BLaER1 treated with 17β-estradiol and CSF1 and Interleukin-3, amounts not matched to agents 10 nM and 100 nM (cell line): Measurements from ENCODE around the gene AOAH.

Experiments
- H3K27ac ChIP-seq, 11 experiments: shearing (Covaris generic); formaldehyde crosslinking; 2 replicates each; pipeline ENCODE4 v1.8.1; 2022
- H3K27me3 ChIP-seq, 11 experiments: shearing (Covaris generic); formaldehyde crosslinking; 2 replicates each; pipeline ENCODE4 v1.8.1; 2022
- H3K36me3 ChIP-seq, 11 experiments: shearing (Covaris generic); formaldehyde crosslinking; 2 replicates each; pipeline ENCODE4 v1.8.1; 2022
- H3K4me1 ChIP-seq, 10 experiments: shearing (Covaris generic); formaldehyde crosslinking; 2 replicates each; pipeline ENCODE4 v1.8.1; 2022
- H3K4me2 ChIP-seq, 11 experiments: shearing (Covaris generic); formaldehyde crosslinking; 2 replicates each; pipeline ENCODE4 v1.8.1; 2022
- H3K4me3 ChIP-seq, 10 experiments: shearing (Covaris generic); formaldehyde crosslinking; 2 replicates each; pipeline ENCODE4 v1.8.1; 2022
- H3K9ac ChIP-seq, 11 experiments: shearing (Covaris generic); formaldehyde crosslinking; 2 replicates each; pipeline ENCODE4 v1.8.1; 2022
- H3K9me3 ChIP-seq, 11 experiments: shearing (Covaris generic); formaldehyde crosslinking; replicated peaks in 1 of 11; 2 replicates each; pipeline ENCODE4 v1.8.1; 2022
- H4K20me1 ChIP-seq, 11 experiments: shearing (Covaris generic); formaldehyde crosslinking; 2 replicates each; pipeline ENCODE4 v1.8.1; 2022
- Cebpa-rat ChIP-seq, 11 experiments: shearing (Covaris generic); IDR thresholded peaks; 2 replicates each; pipeline ENCODE4 v1.8.1; 2022

The AOAH gene

DNA sequence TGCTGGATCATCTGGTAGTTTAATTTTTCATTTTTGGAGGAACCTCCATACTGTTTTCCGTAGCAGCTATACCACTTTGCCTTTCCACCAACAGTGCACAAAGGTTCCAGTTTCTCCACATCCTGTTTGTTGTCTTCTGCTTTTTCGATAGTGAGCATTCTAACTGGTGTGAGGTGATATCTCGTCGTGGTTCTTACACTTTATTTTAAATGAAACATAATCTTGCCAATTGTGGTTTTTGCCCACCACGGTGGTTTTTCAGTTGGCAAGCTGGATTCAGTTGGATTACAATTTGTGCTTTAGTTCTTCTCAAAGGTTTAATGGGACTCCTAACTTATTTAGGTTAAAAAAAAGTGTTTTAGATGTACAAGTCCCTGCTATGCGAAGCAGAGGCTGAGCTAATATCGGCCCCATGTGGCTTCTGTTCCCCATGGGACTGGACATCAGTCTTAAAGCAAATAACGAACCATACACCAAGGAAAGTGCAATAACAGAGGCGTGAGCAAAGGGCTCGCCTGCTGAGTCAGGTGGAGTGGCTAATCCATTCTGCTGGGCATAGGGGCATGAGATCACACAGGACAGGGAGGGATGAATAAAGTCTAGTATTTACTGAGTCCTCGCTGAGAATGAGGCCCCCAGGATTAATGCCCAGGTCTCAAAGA lies 153.6 kb downstream of the AOAH start:
- H3K27ac ChIP-seq = no peak overlapping the region
- peaks cover 0 to 7% (median 0%) of the 10 kb centered on the region in 11 experiments; a peak in 1 of 22 replicates for H3K9me3 ChIP-seq
- H3K4me3 ChIP-seq = no peak overlapping the region
- H3K4me1 ChIP-seq = peaks cover 0 to 12% (median 8%) of the 10 kb centered on the region in 10 experiments; a peak in 16 of 20 replicates
- no peaks in the 10 kb centered on the region for H3K27me3 ChIP-seq
- no peak for TF ChIP-seq Cebpa-rat (IDR thresholded peaks at IDR 0.05)
- peaks cover 0 to 49% (median 0%) of the 10 kb centered on the region in 11 experiments; a peak in 4 of 22 replicates for H3K36me3 ChIP-seq
- peaks cover 0 to 9% (median 0%) of the 10 kb centered on the region in 11 experiments; a peak in 1 of 22 replicates for H4K20me1 ChIP-seq
- H3K9ac ChIP-seq = no peak overlapping the region
- H3K4me2 ChIP-seq = peak overlapping the region in 10 of 11 experiments; percentile 0 to 64 (median 50); a peak in 16 of 22 replicates

DNA sequence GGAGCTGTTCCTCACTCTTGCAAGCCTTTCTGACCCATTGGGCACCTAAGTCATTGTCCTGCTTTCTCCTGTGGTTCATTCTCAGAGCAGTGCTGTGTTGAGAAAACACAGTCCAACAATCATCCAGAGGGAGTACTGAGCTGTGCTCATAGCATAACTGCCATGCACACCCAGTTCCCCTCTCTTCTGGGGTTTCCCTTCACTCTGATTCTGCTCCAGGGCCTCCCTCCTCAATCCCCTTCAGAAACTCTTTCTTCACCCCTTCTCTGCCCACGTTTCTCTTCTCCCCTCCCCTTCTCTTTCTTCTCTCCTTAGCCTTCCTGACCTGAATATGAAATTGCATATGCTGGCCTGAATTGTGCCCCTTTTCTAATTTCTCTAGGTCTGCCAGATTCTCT lies 155.8 kb downstream of the AOAH start:
- no peaks in the 10 kb centered on the region for H3K27me3 ChIP-seq
- no peak overlapping the region for H3K4me3 ChIP-seq
- H4K20me1 ChIP-seq = peaks cover 0 to 9% (median 0%) of the 10 kb centered on the region in 11 experiments; a peak in 1 of 22 replicates
- no peak overlapping the region for H3K9ac ChIP-seq
- H3K4me2 ChIP-seq = no peak overlapping the region
- peaks cover 0 to 33% (median 0%) of the 10 kb centered on the region in 11 experiments; a peak in 1 of 22 replicates for H3K36me3 ChIP-seq
- H3K27ac ChIP-seq = no peak overlapping the region
- H3K4me1 ChIP-seq = peaks cover 0 to 16% (median 10%) of the 10 kb centered on the region in 10 experiments; a peak in 16 of 20 replicates
- H3K9me3 ChIP-seq = no peaks in the 10 kb centered on the region
- no peak for TF ChIP-seq Cebpa-rat (IDR thresholded peaks at IDR 0.05)

DNA sequence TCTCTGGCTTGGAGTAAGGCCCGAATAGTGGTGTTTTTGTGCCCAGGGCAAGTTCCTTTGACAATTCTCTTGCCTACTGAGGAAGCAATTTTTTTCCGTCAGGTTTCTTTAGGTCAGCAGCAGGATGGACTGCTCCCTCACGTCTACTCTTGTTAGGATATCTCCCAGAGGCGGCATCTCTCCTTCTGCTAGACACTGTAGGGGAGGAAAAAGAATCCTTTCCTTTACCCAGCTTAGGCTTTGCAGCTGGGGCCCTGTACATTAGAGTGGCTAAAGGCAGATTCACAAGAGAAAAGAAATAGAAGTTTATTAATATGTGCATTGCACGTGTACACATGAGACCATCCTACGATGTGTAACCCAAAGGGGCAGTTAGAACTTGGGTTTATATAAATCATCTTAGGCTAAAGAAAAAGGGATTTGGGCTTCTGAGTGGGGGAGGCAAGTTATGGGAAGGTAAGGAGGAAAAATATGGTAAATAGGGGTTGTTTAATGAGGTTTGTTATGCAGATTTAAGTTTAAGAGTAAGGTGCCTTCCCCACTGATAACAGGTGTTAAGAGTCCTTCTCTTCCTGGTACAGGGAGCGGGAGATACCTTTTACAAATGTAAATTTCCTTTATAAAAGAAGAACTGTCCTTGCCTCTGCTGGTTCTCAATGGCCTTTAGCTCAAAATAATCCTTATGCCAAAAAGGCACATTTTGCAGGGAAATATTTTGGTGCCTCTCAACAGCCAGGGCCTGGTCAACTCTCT lies 156.4 kb downstream of the AOAH start:
- Histone ChIP-seq H3K4me3 (no peak overlapping the region), H3K36me3 (peaks cover 0 to 29% (median 0%) of the 10 kb centered on the region in 11 experiments; a peak in 1 of 22 replicates), H4K20me1 (peaks cover 0 to 9% (median 0%) of the 10 kb centered on the region in 11 experiments; a peak in 1 of 22 replicates), H3K27me3 (no peaks in the 10 kb centered on the region), H3K4me2 (no peak overlapping the region), H3K9me3 (no peaks in the 10 kb centered on the region), H3K9ac (no peak overlapping the region), H3K27ac (no peak overlapping the region), H3K4me1 (peaks cover 0 to 16% (median 10%) of the 10 kb centered on the region in 10 experiments; a peak in 16 of 20 replicates)
- no peak for TF ChIP-seq Cebpa-rat (IDR thresholded peaks at IDR 0.05)

DNA sequence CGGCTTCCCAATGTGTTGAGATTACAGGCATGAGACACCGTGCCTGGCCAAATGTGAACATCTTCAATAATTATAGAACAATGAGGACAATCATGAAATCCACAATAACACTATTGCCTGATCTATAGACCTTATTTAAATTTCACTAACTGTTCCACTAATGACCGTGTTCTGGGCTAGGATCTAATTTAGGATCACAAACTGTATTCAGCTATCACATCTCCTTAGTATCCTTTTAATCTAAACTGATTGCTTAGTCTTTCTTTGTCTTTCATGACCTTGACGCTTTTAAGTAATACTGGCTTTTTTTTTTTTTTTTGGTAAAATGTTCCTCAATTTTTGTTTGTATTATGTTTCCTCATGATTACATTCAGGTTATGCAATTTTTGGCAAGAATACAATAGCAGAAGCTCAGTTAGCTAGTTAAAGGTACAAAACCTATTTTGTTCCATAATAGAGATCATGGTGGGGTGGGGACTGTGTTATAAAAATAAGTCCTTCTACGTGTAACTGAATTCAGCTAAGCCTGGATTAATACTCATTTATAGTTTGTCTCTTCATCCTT lies 158.4 kb downstream of the AOAH start:
- Histone ChIP-seq H3K36me3 (peaks cover 0 to 32% (median 0%) of the 10 kb centered on the region in 11 experiments; a peak in 1 of 22 replicates), H3K4me2 (no peak overlapping the region), H3K9ac (no peak overlapping the region), H4K20me1 (peaks cover 0 to 2% (median 0%) of the 10 kb centered on the region in 11 experiments; a peak in 1 of 22 replicates), H3K4me3 (no peak overlapping the region), H3K27ac (no peak overlapping the region), H3K27me3 (no peaks in the 10 kb centered on the region), H3K4me1 (peaks cover 0 to 13% (median 6%) of the 10 kb centered on the region in 10 experiments; a peak in 15 of 20 replicates), H3K9me3 (0 out of 22 replicates have a peak, but pooled peaks cover 0 to 4% (median 0%) of the 10 kb centered on the region in 11 experiments)
- TF ChIP-seq Cebpa-rat (IDR thresholded peaks at IDR 0.05) = no peak

DNA sequence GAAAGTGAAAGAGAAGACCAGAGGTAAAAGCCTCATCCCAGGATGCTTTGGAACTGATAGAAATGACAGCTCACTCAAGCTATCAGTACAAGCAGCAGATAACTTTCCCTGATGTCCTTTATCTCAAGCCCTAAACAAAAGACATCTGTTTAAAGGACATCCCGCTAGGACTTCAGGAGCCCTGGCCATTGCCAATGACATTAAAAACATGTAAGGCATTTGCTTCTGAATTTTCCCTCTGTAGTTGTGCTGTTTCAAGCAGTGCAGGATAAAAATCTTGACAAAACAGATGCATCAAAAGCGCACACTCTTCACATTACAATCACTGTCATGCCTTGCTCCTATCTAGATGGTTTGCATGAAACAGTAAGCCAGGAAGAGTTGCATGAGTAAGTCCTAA lies 159.8 kb downstream of the AOAH start:
- Histone ChIP-seq H4K20me1 (no peaks in the 10 kb centered on the region; a peak in 1 of 22 replicates), H3K9ac (no peak overlapping the region), H3K4me1 (peaks cover 0 to 10% (median 0%) of the 10 kb centered on the region in 10 experiments; a peak in 1 of 20 replicates), H3K27ac (no peak overlapping the region), H3K9me3 (0 out of 22 replicates have a peak, but pooled peaks cover 0 to 5% (median 0%) of the 10 kb centered on the region in 11 experiments), H3K27me3 (no peaks in the 10 kb centered on the region), H3K4me3 (no peak overlapping the region), H3K36me3 (peaks cover 0 to 26% (median 0%) of the 10 kb centered on the region in 11 experiments; a peak in 1 of 22 replicates), H3K4me2 (peak overlapping the region in 1 of 11 experiments; percentile 11; a peak in 1 of 22 replicates)
- no peak for TF ChIP-seq Cebpa-rat (IDR thresholded peaks at IDR 0.05)

DNA sequence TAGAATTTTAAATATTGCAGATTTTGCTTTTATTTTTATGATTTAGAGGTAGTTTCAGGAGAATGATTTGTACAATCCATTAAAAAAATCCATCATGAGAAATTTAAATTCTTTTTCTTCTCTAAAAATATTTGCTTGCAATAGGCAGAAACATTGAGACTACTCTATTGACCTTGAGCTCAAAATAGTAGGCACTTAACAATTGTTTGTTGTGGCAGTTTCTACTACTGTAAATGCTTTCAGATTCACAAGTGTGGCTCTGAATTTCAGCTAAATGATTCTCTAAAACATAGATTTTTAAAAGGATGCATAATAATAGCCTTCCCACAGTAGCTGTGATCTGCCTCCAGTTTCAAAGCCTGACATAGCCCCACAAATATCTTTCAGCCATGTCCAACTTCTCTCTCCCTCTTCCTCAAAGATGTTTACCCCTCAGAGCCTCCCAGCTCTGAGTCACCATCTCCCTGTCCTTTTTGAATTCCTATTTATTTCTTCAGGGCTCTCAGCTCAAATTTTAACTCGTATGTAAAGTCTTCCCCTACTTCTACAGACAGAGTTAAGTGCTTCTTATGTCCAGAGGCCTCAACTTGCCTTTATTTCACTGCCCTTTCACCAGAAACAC lies 160.5 kb downstream of the AOAH start:
- H3K27ac ChIP-seq = no peak overlapping the region
- no peak overlapping the region for H3K9ac ChIP-seq
- H3K4me1 ChIP-seq = peaks cover 0 to 10% (median 0%) of the 10 kb centered on the region in 10 experiments; a peak in 1 of 20 replicates
- peak overlapping the region in 1 of 11 experiments; percentile 11; a peak in 1 of 22 replicates for H3K4me2 ChIP-seq
- peaks cover 0 to 6% (median under 1%) of the 10 kb centered on the region in 11 experiments; a peak in 5 of 22 replicates for H3K9me3 ChIP-seq
- no peak overlapping the region for H3K4me3 ChIP-seq
- no peaks in the 10 kb centered on the region; a peak in 1 of 22 replicates for H4K20me1 ChIP-seq
- no peak for TF ChIP-seq Cebpa-rat (IDR thresholded peaks at IDR 0.05)
- peaks cover 0 to 23% (median 0%) of the 10 kb centered on the region in 11 experiments; a peak in 2 of 22 replicates for H3K36me3 ChIP-seq
- no peaks in the 10 kb centered on the region for H3K27me3 ChIP-seq

DNA sequence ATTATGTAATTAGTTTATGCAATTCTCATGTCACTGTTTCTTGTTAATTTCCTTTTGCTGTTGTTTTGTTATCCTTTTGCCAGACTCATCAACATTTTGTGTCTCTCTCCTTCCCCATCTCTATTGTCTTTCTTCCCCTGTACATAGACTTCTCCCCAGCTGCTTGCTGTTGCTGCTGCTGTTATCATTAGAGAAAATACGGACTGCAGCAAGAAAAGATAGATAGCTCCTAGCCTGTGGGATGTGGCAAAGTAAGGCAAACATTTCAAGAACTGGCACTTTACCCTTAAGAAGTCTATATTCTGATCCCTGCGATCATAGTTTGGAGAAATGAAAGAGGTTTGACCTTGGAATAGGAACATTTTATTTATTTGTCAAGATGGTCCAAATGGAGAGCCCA lies 162.2 kb downstream of the AOAH start:
- Histone ChIP-seq H3K27me3 (no peaks in the 10 kb centered on the region), H3K9me3 (peaks cover 0 to 11% (median 4%) of the 10 kb centered on the region in 11 experiments; a peak in 5 of 22 replicates), H3K36me3 (peaks cover 0 to 11% (median 0%) of the 10 kb centered on the region in 11 experiments; a peak in 2 of 22 replicates), H3K9ac (no peak overlapping the region), H4K20me1 (no peaks in the 10 kb centered on the region; a peak in 1 of 22 replicates), H3K4me3 (no peak overlapping the region), H3K4me2 (no peak overlapping the region), H3K27ac (no peak overlapping the region), H3K4me1 (peaks cover 0 to 10% (median 0%) of the 10 kb centered on the region in 10 experiments; a peak in 1 of 20 replicates)
- no peak for TF ChIP-seq Cebpa-rat (IDR thresholded peaks at IDR 0.05)

DNA sequence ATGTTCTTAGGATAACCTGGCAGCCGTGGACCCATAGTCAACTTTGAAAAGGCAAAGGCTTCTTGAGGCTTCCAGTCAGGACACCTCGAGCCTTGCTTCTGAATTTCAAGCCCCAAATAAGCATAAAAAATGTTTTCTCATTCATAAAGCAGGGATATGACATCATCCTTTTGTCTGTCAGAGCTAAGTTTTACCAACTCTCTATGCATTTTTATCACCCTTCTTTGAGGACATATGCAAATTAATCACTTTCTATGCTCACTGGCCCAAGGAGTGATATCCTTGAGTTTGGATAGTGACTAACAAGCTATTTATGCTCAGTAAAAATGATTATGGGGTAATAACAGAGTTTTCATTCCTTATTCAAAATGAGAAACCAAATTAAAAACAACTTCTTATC lies 175.3 kb downstream of the AOAH start:
- no peaks in the 10 kb centered on the region for H3K4me1 ChIP-seq
- H3K36me3 ChIP-seq = peaks cover 0 to 40% (median 0%) of the 10 kb centered on the region in 11 experiments; a peak in 3 of 22 replicates
- no peak overlapping the region for H3K27ac ChIP-seq
- TF ChIP-seq Cebpa-rat (IDR thresholded peaks at IDR 0.05) = no peak
- no peaks in the 10 kb centered on the region; a peak in 1 of 22 replicates for H3K9me3 ChIP-seq
- H4K20me1 ChIP-seq = no peaks in the 10 kb centered on the region
- no peaks in the 10 kb centered on the region for H3K27me3 ChIP-seq
- H3K4me2 ChIP-seq = no peak overlapping the region
- H3K9ac ChIP-seq = no peak overlapping the region
- H3K4me3 ChIP-seq = no peak overlapping the region
